ENCODE results near the gene ACAA1.
"Not testable (repeated sequence)": the region's sequence is repeated elsewhere in the genome, so short reads cannot be mapped to it uniquely, and the experiment has no call there.

Gene ACAA1

DNA sequence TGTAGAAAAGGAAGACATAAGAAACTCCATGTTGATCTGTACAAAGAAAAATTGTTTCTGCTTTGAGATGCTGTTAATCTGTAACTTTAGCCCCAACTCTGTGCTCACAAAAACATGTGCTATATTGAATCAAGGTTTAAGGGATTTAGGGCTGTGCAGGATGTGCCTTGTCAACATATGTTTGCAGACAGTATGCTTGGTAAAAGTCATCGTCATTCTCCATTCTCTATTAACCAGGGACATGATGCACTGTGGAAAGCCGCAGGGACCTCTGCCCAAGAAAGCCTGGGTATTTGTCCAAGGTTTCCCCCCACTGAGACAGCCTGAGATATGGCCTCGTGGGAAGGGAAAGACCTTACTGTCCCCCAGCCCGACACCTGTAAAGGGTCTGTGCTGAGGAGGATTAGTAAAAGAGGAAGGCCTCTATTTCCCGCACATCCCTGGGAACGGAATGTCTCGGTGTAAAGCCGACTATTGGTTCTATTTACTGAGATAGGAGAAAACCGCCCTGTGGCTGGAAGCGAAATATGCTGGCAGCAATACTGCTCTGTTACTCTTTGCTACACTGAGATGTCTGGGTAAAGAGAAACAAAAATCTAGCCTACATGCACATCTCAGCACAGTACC lies 2.3 kb downstream of the ACAA1 start:
- Histone ChIP-seq H3K36me3 (ENCODE audit: control insufficient read depth, insufficient read depth, low read length) (peaks cover 48% of the 10 kb centered on the region), H3K4me1 (ENCODE audit: control insufficient read depth, insufficient read depth, low read length, poor library complexity, severe bottlenecking) (peaks cover 17% of the 10 kb centered on the region)
- H3K27ac ChIP-seq (ENCODE audit: low read depth, low read length, severe bottlenecking); H3K4me3 ChIP-seq (ENCODE audit: extremely low read depth, insufficient read depth, low read length, poor library complexity, severe bottlenecking); H3K9me3 ChIP-seq (ENCODE audit: control insufficient read depth, low read length): not testable (repeated sequence)
- 91 to 95% methylated on average over 7 to 9 of the region's 10 CpGs for WGBS, 2 experiments (ENCODE audit: insufficient coverage in 2 of 2)

- WGBS, 2 experiments (ENCODE audit: insufficient coverage in 2 of 2) = 93 to 97% methylated on average over 9 to 10 of the region's 10 CpGs
- Histone ChIP-seq H3K27ac (ENCODE audit: low read depth, low read length, severe bottlenecking) (peak overlapping the region; percentile 49), H3K4me1 (ENCODE audit: control insufficient read depth, insufficient read depth, low read length, poor library complexity, severe bottlenecking) (peaks cover 17% of the 10 kb centered on the region), H3K4me3 (ENCODE audit: extremely low read depth, insufficient read depth, low read length, poor library complexity, severe bottlenecking) (no peak overlapping the region), H3K36me3 (ENCODE audit: control insufficient read depth, insufficient read depth, low read length) (peaks cover 57% of the 10 kb centered on the region), H3K9me3 (ENCODE audit: control insufficient read depth, low read length) (no peaks in the 10 kb centered on the region)
These were observed 3.1 kb downstream of the ACAA1 start for GRCh38 chr3:38133557-38134405.

DNA sequence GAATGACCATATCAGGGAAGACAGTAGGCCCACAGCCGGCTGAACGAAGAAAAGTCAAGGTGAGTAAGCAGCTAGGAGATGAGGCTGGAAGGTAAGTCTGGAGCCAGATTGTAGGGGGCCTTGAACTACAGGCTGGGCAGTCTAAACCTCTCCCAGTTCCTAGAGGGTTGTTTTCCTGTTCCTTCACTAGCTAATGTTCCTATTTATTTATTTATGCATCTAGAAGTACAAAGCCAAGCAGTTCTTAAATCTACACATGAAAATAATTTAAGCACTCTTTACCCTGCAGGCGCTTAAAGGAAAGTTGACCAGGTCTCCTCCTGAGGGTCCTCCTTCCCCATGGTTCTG lies 3.7 kb downstream of the ACAA1 start:
- H3K4me3 ChIP-seq (ENCODE audit: extremely low read depth, insufficient read depth, low read length, poor library complexity, severe bottlenecking) = no peak overlapping the region
- peaks cover 60% of the 10 kb centered on the region for H3K36me3 ChIP-seq (ENCODE audit: control insufficient read depth, insufficient read depth, low read length)
- H3K9me3 ChIP-seq (ENCODE audit: control insufficient read depth, low read length) = no peaks in the 10 kb centered on the region
- no peak overlapping the region for H3K27ac ChIP-seq (ENCODE audit: low read depth, low read length, severe bottlenecking)
- WGBS, 2 experiments (ENCODE audit: insufficient coverage in 2 of 2) = 96 to 100% methylated on average over 3 of the region's 3 CpGs
- peaks cover 17% of the 10 kb centered on the region for H3K4me1 ChIP-seq (ENCODE audit: control insufficient read depth, insufficient read depth, low read length, poor library complexity, severe bottlenecking)

DNA sequence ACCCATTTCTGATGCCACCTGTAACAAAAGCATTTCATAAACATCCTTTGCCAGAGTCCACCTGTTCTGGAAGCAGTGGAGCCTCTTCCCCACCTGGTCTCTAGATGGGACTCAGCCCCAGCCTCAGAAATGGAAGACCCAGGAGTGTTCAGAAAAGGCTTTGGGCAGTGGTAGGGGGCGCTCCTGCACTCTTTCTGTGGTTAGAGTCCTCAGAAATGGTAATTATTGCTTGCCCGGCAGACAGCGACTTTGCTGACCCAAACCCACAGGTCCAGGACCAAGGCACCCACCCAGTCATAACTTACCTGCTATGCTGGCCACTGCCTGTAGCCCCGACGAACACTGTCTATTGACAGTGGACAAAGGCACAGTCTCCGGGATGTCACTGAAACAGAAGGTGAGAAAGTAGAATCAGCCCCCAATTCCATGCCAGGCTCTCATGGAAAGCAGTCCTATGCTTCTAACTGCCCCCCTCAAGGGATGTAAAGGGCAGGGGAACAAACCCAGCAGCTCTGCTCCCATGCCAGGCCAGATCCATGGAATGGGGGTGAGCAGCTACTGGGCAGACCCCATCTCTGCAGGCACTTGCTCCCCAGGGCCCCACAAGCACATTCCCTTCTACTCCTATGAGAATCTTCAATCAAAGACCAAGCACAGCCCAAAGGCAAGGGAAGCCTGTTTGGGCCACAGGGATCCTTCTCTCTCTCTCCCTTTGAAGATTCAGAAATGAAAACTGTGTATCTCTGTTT lies 5.1 kb downstream of the ACAA1 start:
- Histone ChIP-seq H3K9me3 (ENCODE audit: control insufficient read depth, low read length) (no peaks in the 10 kb centered on the region), H3K4me3 (ENCODE audit: extremely low read depth, insufficient read depth, low read length, poor library complexity, severe bottlenecking) (no peak overlapping the region), H3K27ac (ENCODE audit: low read depth, low read length, severe bottlenecking) (no peak overlapping the region), H3K36me3 (ENCODE audit: control insufficient read depth, insufficient read depth, low read length) (peaks cover 74% of the 10 kb centered on the region), H3K4me1 (ENCODE audit: control insufficient read depth, insufficient read depth, low read length, poor library complexity, severe bottlenecking) (peaks cover 17% of the 10 kb centered on the region)
- 70 to 100% methylated on average over 1 to 5 of the region's 6 CpGs for WGBS, 2 experiments (ENCODE audit: insufficient coverage in 2 of 2)

DNA sequence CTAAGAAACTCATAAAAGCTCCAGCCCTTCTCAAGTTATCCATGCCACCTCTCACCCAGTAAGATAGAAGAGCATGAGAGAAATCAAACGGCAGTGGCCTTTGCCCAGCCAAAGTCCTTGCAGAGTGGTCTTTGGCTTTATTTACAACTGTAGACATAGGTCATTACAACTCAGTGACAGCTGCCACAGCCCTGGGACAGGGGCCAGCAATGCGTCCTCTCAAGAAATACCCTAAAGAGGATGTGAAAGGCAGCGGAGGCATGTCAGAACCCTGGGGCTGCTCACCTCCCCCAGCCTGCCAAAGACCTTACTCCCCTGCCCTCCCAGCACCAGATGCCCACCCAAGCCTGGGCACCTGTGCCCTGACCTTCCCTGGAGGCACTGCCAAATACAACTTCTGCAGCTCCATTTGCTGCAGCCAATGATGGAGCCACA lies 6.3 kb downstream of the ACAA1 start:
- no peak overlapping the region for H3K4me3 ChIP-seq (ENCODE audit: extremely low read depth, insufficient read depth, low read length, poor library complexity, severe bottlenecking)
- peaks cover 13% of the 10 kb centered on the region for H3K4me1 ChIP-seq (ENCODE audit: control insufficient read depth, insufficient read depth, low read length, poor library complexity, severe bottlenecking)
- no peaks in the 10 kb centered on the region for H3K9me3 ChIP-seq (ENCODE audit: control insufficient read depth, low read length)
- WGBS, 2 experiments (ENCODE audit: insufficient coverage in 2 of 2) = 83 to 87% methylated on average over 2 to 3 of the region's 3 CpGs
- H3K36me3 ChIP-seq (ENCODE audit: control insufficient read depth, insufficient read depth, low read length) = peaks cover 84% of the 10 kb centered on the region
- H3K27ac ChIP-seq (ENCODE audit: low read depth, low read length, severe bottlenecking) = no peak overlapping the region

- H3K9me3 ChIP-seq (ENCODE audit: control insufficient read depth, low read length) = no peaks in the 10 kb centered on the region
- peaks cover 12% of the 10 kb centered on the region for H3K4me1 ChIP-seq (ENCODE audit: control insufficient read depth, insufficient read depth, low read length, poor library complexity, severe bottlenecking)
- H3K36me3 ChIP-seq (ENCODE audit: control insufficient read depth, insufficient read depth, low read length) = peaks cover 84% of the 10 kb centered on the region
- no peak overlapping the region for H3K4me3 ChIP-seq (ENCODE audit: extremely low read depth, insufficient read depth, low read length, poor library complexity, severe bottlenecking)
- no peak overlapping the region for H3K27ac ChIP-seq (ENCODE audit: low read depth, low read length, severe bottlenecking)
- 100% methylated on average over 3 of the region's 5 CpGs for WGBS, 2 experiments (ENCODE audit: insufficient coverage in 2 of 2)
These were observed 7.9 kb downstream of the ACAA1 start for GRCh38 chr3:38129058-38129457.

GRCh38 chr3:38128303-38128655 lies 8.6 kb downstream of the ACAA1 start:
- Histone ChIP-seq H3K4me3 (ENCODE audit: extremely low read depth, insufficient read depth, low read length, poor library complexity, severe bottlenecking) (no peak overlapping the region), H3K36me3 (ENCODE audit: control insufficient read depth, insufficient read depth, low read length) (peaks cover 77% of the 10 kb centered on the region)
- 100% methylated on average over 1 of the region's 1 CpG for WGBS, 2 experiments (ENCODE audit: insufficient coverage in 2 of 2)

DNA sequence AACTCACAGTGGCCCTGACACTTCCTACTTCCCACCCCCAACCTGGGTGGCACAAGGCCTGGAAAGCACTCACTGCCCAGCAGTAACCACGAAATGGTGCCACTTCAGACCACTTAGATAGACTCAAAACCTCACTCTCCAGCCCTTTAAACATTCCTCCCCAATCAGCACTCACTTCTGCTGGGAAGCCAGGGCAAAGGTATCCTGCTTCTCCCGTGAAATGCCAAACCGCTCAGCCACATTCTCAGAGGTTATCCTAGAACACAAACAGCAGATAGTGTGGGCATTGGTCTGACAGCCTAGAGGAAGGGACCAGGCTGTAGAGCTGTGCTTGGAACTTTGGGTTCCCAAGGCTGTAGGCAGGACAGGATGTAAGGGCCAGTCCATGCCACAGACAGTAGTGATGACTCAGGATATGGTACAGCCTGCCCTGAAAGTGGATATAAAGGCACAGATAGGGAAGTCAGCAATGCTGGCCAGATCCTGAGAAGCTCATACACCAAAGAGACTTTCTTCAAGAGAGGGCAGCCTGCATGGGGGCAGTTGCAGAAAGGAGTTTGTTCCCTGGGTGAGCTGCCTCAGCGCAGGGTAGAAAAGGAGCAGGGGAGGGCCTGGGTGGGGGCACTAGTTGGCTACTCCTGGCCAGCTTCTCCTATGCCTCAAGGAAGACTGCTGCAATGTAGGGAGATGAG lies 9.2 kb downstream of the ACAA1 start:
- Histone ChIP-seq H3K4me1 (ENCODE audit: control insufficient read depth, insufficient read depth, low read length, poor library complexity, severe bottlenecking) (no peaks in the 10 kb centered on the region), H3K27ac (ENCODE audit: low read depth, low read length, severe bottlenecking) (no peak overlapping the region), H3K36me3 (ENCODE audit: control insufficient read depth, insufficient read depth, low read length) (peaks cover 80% of the 10 kb centered on the region), H3K9me3 (ENCODE audit: control insufficient read depth, low read length) (no peaks in the 10 kb centered on the region), H3K4me3 (ENCODE audit: extremely low read depth, insufficient read depth, low read length, poor library complexity, severe bottlenecking) (no peak overlapping the region)
- 93 to 96% methylated on average over 2 to 4 of the region's 4 CpGs for WGBS, 2 experiments (ENCODE audit: insufficient coverage in 2 of 2)

More at GRCh38 chr3:38128303-38128655, 8.6 kb downstream of the ACAA1 start:
- Histone ChIP-seq H3K27ac (ENCODE audit: low read depth, low read length, severe bottlenecking) (no peak overlapping the region), H3K9me3 (ENCODE audit: control insufficient read depth, low read length) (no peaks in the 10 kb centered on the region), H3K4me1 (ENCODE audit: control insufficient read depth, insufficient read depth, low read length, poor library complexity, severe bottlenecking) (peaks cover 4% of the 10 kb centered on the region)

GRCh38 chr3:38126121-38126892 lies 10.6 kb downstream of the ACAA1 start:
- H3K36me3 ChIP-seq (ENCODE audit: control insufficient read depth, insufficient read depth, low read length) = peaks cover 85% of the 10 kb centered on the region

More at GRCh38 chr3:38126121-38126892, 10.6 kb downstream of the ACAA1 start:
- H3K4me1 ChIP-seq (ENCODE audit: control insufficient read depth, insufficient read depth, low read length, poor library complexity, severe bottlenecking) = no peaks in the 10 kb centered on the region
- no peak overlapping the region for H3K27ac ChIP-seq (ENCODE audit: low read depth, low read length, severe bottlenecking)
- no peaks in the 10 kb centered on the region for H3K9me3 ChIP-seq (ENCODE audit: control insufficient read depth, low read length)
- 94 to 100% methylated on average over 4 of the region's 6 CpGs for WGBS, 2 experiments (ENCODE audit: insufficient coverage in 2 of 2)
- H3K4me3 ChIP-seq (ENCODE audit: extremely low read depth, insufficient read depth, low read length, poor library complexity, severe bottlenecking) = no peak overlapping the region

All from mesodermal cell (in vitro differentiated cells).